Stimulated activated CD8-positive, alpha-beta memory T cell treated with anti-CD3 and anti-CD28 coated beads, Interleukin-12 subunit alpha, Interleukin-12 subunit beta, amount 100 ng/mL, for 24 hours (primary cell): ENCODE results near the gene POLR2F.

Experiments
- DNase-seq: peaks from one replicate; pipeline ENCODE4 v3.0.0-alpha.2; 2020; ENCODE audit errors: extremely low read depth

POLR2F gene

DNA sequence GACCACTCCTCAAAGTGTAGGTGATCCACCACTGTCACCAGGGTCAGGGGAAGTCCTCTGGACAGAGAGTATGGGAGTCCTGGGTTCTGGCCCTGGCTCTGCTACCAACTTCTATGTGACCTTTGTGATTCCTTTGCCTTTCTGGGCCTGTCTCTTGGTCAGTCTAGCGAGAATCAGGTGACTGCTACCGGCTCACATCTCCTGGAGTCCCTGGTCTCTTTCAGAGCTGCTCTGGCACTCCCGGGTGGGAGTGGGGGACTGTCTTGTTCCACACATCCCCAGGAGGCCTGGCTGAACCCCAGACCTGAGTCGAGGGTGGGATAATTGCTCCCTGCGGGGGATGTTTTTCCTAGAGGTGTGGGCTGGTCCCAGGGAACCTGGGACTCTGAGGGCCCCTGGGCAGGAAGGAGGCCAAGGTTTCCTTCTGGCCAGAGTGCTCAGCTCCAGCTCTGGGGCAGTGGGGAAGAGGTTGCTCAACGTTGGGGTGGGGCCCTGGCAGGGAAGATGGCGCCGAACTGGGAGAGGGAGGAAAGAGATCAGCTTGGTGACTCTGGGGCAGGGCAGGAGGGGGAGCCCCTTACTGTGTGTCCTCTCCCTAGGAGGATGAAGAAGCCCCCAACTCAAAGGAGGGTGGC is 28.8 kb downstream of the POLR2F start:
- DNase-seq = no peak

GRCh38 chr22:37982938-37983859 is 29.7 kb downstream of the POLR2F start:
- no peak for DNase-seq

DNA sequence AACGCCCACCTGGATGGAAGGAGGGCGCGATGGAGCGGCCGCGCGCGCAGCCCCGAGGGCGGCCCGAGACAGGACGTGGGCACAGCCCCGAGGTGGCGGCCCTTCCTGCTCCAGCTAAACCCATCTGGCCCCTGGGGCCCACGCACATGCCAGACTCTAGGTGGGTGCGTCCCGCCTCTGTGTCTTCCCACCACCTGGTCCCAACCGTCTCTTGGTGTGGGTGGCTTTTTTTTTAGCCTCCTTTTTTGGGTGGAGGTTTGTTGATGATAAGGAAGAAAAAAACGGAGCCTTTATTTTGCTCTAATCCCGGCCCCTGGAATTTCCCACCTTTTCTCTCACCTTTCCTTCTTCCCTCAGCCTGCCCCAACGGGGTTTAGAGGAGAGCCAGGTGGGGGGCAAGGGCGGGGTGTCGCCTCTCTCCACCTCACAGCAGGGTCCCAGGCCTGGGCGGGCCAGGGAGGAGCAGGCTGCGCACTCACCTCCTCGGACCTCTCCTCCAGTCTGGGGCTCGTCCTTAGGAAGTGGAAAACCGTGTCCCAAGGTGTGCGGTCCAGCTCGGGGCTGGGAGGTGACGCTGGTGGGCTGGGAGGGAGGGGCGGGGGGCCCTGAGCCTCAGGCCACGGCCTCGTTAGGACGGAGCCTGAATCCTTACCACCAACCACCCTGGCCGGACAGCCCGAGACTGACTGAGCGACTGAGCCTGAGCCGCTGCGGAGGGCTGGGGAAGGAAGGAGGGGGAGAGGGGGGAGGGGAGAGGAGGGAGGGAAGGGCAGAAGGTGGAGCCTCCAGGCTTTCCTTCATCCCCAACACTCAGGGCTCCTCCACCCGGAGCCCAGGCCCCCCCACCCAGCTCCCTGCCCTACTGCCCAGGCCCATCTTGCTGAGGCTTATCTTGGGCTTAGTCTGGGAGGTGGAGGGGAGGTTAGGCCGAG is 30.6 kb downstream of the POLR2F start, which contains the start of gene SOX10:
TSS of gene SOX10 (minus strand) at position 696 of the 932 bp plus-strand sequence. CDS start 771 bp downstream, outside the sequence.
- no peak for DNase-seq

DNA sequence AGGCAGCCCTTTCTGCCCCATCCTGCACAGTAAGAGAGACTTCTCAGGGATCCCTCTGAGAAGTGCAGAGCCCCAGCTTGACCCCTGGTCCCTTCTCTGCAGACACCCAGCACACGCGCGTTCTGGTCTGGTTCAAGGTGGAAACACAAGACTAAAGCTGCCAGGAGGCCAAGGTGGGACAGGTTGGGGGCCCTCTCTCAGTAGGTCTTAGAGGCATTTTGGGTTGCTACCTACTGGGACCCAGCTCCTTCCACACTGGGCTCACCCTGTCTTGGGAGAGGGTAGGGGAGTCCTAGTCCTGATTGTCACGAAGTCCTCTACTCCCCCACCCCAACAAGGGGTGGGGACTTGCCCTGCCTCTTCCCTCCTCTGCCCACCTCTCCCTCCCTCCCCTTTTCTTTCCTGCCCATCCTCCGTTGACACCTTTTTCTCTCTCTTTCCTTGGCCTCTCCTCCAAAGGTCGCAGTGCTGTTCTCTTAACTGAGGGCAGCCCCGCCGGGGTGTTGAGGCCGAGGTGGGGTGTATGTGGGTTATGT is 31.6 kb downstream of the POLR2F start:
- DNase-seq = no peak

DNA sequence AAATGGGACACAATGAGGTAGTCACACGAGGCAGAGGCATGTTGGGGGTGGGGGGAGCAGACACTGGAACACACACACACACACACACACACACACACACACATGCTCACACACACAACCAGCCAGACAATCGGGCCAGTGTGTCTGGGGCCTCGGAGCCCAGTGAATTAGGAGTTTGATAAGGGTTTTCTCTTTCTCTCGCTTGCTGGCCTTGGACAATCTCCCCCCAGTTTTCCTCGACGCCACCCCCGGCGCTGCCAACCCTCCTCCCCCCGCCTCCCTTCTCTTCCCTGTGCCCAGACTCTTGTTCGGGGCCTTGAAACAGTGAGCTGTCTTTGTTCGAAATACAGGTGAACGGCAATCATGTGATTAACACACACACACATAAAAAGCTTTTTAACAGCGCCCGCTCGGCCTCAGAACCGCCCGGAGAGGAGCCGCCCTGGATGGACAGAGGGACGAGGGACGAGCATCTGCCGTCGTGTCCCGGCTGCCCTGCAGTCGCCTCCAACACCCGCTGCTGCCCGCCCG is 32.3 kb downstream of the POLR2F start:
- DNase-seq = no peak

DNA sequence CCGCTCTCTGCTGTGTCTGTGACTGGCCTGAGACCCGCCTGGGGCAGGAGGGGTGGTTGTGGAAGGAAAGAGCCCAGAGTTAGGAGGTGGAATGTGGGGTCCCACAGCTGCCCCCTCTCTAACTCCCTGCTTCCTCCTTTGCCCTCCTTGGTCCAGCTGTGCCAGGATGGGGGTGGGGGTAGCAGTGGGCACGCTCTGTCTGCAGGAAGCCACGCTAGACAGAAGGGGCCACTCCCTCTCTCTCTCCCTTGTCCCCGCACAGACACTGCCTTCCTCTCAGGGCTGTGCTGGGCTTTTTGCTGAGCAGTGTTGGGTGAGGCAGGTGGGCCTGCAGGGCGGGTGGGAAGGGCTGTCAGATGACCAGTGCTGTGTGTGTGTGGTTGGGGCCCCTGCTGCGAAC is 32.9 kb downstream of the POLR2F start:
- no peak for DNase-seq

DNA sequence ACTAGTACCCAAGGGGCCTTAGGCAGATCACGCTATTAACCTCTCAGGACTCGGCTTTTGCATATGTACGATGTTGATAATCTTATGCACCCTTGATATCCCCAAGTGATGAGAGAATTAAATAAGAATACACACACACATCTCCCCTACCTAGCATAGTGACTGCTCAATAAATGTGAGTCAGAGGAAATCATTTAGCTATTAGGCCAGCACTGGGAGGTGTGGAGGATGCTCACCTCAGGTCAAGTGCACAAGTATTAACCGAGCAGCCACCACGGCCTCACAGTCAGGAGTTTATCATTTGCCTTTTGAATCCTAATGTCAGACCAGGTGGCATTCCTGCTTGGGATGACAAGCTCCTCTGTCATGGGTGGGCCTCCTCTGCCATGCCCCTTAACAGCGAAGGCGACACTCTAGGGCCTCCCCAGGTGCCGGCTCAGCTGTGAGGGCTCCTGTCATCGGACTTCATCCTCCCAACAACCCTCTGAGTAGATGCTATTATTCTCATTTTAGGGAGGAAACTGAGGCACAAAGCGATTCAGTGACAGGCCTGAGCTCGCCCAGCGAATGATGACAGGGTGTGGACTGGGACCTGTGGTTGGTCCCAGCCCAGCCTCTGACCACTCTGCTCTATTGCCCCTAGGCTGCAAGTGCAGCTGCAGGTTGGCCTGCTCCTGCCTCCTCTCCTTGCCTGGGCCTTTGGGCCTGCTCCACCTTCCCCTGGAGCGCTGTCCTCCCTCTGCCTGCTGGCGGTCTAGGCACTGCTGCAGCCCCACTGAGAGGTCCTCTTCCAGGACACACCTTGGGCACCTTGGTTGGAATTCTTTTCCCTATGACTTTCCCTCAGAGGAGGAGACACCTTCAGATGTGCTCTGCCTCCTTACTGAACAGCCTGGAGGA is 35.9 kb downstream of the POLR2F start:
- no peak for DNase-seq

DNA sequence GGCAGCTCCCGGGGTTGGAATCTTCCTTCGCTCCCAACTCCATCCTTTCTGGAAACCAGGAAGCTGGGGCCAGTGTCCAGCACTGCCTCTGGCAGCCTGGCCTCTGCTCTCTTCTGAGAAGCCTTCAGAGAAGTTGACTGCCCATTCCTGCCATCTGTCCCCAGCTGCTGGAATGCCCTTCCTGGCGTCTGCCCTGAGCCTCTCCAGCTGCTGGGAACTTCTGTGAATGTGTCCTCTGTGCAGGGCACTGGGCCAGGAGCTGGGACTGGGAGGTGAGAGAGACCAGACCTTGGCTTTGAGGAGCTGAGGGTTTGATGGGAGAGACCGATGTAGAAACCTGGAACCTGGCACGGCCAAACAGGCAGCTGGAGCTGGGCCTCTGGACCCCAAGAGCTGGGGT is 36.8 kb downstream of the POLR2F start:
- DNase-seq = no peak

GRCh38 chr22:37990862-37991261 is 37.4 kb downstream of the POLR2F start:
- DNase-seq = no peak

DNA sequence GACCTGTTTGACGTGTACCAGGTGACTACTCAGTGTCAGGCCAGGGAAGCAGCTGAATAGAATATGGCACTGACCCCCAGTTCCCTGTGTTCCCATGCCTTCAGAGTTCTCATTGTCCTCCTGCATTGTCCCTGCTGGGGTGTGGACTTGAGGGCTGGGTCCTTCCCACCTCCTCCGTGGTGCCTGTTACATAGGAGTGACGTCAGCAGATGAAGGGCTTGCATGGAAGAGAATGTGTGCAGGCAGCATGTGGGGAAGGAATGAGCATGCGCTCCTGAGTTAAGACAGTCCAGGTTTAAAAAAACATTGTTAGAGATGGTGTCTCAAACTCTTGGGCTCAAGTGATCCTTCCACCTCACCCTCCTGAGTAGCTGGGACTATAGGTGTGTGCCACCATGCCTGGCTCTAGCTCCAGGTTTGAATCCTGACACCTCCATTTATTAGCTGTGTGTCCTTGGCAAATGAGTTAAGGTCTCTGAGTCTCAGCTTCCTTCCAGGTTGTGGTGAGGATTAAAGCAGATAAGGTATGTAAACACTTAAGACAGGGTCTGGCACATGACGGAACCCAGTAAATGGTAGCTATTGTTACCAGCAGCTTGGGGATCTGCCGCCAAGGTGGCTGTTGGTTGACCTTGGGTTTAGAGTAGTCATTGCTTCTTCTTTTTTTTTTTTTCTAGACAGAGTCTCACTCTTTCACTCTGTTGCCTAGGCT is 38.4 kb downstream of the POLR2F start:
- no peak for DNase-seq

- no peak for DNase-seq
These were observed 40.5 kb downstream of the POLR2F start for GRCh38 chr22:37994049-37994448.

DNA sequence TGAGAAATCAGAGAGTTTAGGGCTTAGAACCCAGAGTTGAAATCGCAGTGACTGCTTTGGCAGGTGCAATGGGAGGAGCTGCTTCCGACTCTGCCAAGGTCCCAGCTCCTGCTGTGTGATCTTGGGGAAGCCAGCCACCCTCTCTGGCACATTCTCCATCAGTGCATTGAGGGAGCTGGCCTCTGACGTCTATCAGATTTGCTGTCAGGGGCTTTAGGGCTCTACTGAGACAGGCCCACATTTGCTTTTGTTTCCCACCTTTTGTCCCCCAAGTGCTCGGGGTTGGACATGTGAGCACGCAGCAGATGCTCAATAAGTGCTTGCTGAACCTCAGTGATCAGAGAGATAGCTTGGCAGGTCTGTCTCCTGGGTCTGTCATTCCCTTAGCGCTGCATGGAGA is 41.5 kb downstream of the POLR2F start:
- DNase-seq = no peak

DNA sequence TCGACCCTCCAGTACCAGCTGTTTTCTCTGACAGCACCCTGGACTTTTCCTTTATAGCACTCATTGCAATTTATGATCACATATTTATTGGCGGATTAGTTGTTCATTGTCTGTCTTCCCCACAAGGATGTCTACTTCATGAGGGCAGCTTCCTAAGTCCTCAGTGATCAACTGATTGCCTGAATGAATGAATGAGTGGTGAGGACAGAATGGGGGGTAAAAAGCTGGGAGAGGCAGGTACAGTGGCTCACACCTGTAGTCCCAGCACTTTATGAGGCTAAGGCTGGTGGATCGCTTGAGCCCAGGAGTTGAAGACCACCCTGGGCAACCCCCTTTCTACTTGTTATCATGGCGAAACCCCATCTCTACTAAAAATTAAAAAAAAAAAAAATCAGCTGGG is 42.0 kb downstream of the POLR2F start:
- DNase-seq = no peak

- DNase-seq = no peak
These were observed 42.6 kb downstream of the POLR2F start for GRCh38 chr22:37996079-37996478.

GRCh38 chr22:37996515-37997246 is 43.2 kb downstream of the POLR2F start:
- DNase-seq = no peak

GRCh38 chr22:37998543-37998942 is 45.0 kb downstream of the POLR2F start:
- DNase-seq = no peak

DNA sequence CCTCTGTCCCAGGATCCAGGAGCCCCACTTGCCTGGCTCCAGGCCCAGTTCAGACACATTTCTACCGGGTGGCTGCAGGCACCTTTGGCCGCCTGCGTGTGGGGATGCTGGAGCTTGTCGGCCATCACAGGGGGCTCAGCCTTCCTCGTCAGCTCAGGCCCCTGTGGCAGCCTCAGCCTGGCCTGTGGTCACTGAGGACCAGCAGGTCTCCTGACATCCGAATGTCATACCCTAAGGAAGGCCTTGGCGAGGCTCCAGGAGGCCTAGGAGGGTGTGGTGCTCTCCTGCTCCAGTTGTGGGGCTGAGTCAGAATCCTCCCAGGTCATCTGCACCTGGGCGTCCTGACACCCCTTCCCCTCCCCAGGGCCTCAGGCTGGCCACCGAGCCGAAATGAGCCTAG is 45.7 kb downstream of the POLR2F start:
- no peak for DNase-seq

- no peak for DNase-seq
These were observed 46.3 kb downstream of the POLR2F start for GRCh38 chr22:37999640-38000272.

- DNase-seq = no peak
These were observed 52.4 kb downstream of the POLR2F start for GRCh38 chr22:38005943-38006342.
